HepG2 (cell line): Measurements from ENCODE around the gene WHAMM. TPM values are rescaled to one million over a fixed set of nuclear protein-coding genes. Genes with fewer than 3 reads are reported as not detected.

Source experiments
- ATF7-NPFF ChIP-seq: sonication (generic); formaldehyde crosslinking; IDR thresholded peaks from 2 replicates; pipeline ENCODE4 v1.8.1; 2023; ENCODE audit warnings: mild to moderate bottlenecking, low read depth, missing genetic modification reagents, moderate library complexity
- ELF3 ChIP-seq: IDR thresholded peaks from 2 replicates; pipeline ENCODE4 v1.6.1; 2016; ENCODE audit warnings: missing genetic modification reagents, missing compliant biosample characterization
- ESRRA ChIP-seq: sonication (generic); formaldehyde crosslinking; IDR thresholded peaks from 2 replicates; pipeline ENCODE4 v1.5.1; 2020; ENCODE audit warnings: mild to moderate bottlenecking, low read depth, missing genetic modification reagents
- FOXA3 ChIP-seq: IDR thresholded peaks from 2 replicates; pipeline ENCODE4 v1.6.1; 2016; ENCODE audit warnings: missing genetic modification reagents, missing compliant biosample characterization
- GATA4 ChIP-seq: sonication (generic); IDR thresholded peaks from 2 replicates; pipeline ENCODE4 v1.6.1; 2016; ENCODE audit warnings: antibody characterized with exemption, low read depth, borderline replicate concordance
- GATAD1 ChIP-seq: IDR thresholded peaks from 2 replicates; pipeline ENCODE4 v1.6.1; 2016; ENCODE audit warnings: missing genetic modification reagents, missing compliant biosample characterization
- GATAD2A ChIP-seq: IDR thresholded peaks from 2 replicates; pipeline ENCODE4 v1.6.1; 2016
- MLXIP ChIP-seq: sonication (generic); formaldehyde crosslinking; IDR thresholded peaks from 2 replicates; pipeline ENCODE4 v1.9.0; 2021; ENCODE audit warnings: missing genetic modification reagents, borderline replicate concordance
- MNT ChIP-seq: fragments of 450-650 bp; IDR thresholded peaks from 2 replicates; pipeline ENCODE4 v1.6.1; 2016
- NFATC3 ChIP-seq: sonication (generic); formaldehyde crosslinking; IDR thresholded peaks from 2 replicates; pipeline ENCODE4 v1.5.1; 2020; ENCODE audit warnings: mild to moderate bottlenecking, missing genetic modification reagents
- NFKB2 ChIP-seq: sonication (generic); formaldehyde crosslinking; IDR thresholded peaks from 2 replicates; pipeline ENCODE4 v1.4.0; 2020; ENCODE audit warnings: missing genetic modification reagents, borderline replicate concordance
- PAXIP1 ChIP-seq: sonication (generic); formaldehyde crosslinking; conservative IDR thresholded peaks from 2 replicates; pipeline ENCODE4 v1.4.0; 2020; ENCODE audit warnings: mild to moderate bottlenecking, missing genetic modification reagents, moderate library complexity
- POLR2A ChIP-seq, 2 experiments: IDR thresholded peaks; 2 replicates each; pipeline ENCODE4 v1.6.1; 2011; ENCODE audit warnings: low read depth in 2 of 2, low read length in 2 of 2, mild to moderate bottlenecking in 1 of 2, moderate library complexity in 1 of 2; ENCODE audit not compliant: insufficient read depth in 1 of 2
- PRPF4 ChIP-seq: fragments of 200-400 bp; formaldehyde crosslinking; IDR thresholded peaks from 2 replicates; pipeline ENCODE4 v1.6.1; 2016; ENCODE audit warnings: low read length, low read depth; ENCODE audit not compliant: poor library complexity, severe bottlenecking
- WIZ ChIP-seq: sonication (generic); formaldehyde crosslinking; IDR thresholded peaks from 2 replicates; pipeline ENCODE4 v1.5.1; 2020; ENCODE audit warnings: mild to moderate bottlenecking, missing genetic modification reagents
- ZNF7 ChIP-seq: IDR thresholded peaks from 2 replicates; pipeline ENCODE4 v1.6.1; 2016; ENCODE audit warnings: missing biosample characterization, missing genetic modification reagents
- ZNF704 ChIP-seq: sonication (generic); formaldehyde crosslinking; IDR thresholded peaks from 2 replicates; pipeline ENCODE4 v1.8.1; 2023; ENCODE audit warnings: mild to moderate bottlenecking, inconsistent platforms, moderate library complexity, missing genetic modification reagents, borderline replicate concordance
- ZNF775 ChIP-seq: sonication (generic); formaldehyde crosslinking; IDR thresholded peaks from 2 replicates; pipeline ENCODE4 v1.4.0; 2020; ENCODE audit warnings: missing genetic modification reagents, mild to moderate bottlenecking, moderate library complexity, borderline replicate concordance
- ZNF781 ChIP-seq: sonication (generic); formaldehyde crosslinking; IDR thresholded peaks from 2 replicates; pipeline ENCODE4 v1.5.1; 2020; ENCODE audit warnings: borderline replicate concordance, mild to moderate bottlenecking, missing genetic modification reagents; ENCODE audit errors: not compliant biosample characterization
- polyA plus RNA-seq, 8 experiments: library from polyadenylated mRNA; depleted of rRNA in 3 of 8; stranded (reverse) in 7 of 8; unstranded in 1 of 8; fragments of >200 nt; fragmentation: Illumina TruSeq in 4 of 8; extraction: Trizol in 4 of 8; gene quantifications; 2 replicates each; pipeline versions ENCODE4 v1.2.1 to v1.2.3, GENCODE V29; 2011 to 2016; ENCODE audit warnings: low read depth in 4 of 8, missing spikeins in 1 of 8, mixed read lengths in 1 of 8; ENCODE audit not compliant: insufficient read depth in 1 of 8
- total RNA-seq, 5 experiments: library from RNA; depleted of rRNA; stranded (reverse); fragments of >200 nt; fragmentation: Illumina TruSeq; extraction: Trizol; gene quantifications; 2 replicates each; pipeline ENCODE4 v1.2.3, GENCODE V29; 2016; ENCODE audit warnings: low read depth in 1 of 5

Gene WHAMM
- total and polyA plus RNA-seq, 2 of the 13 experiments (the other 11 are each of a cell fraction or from before 2014, with no cell fraction given), result 2.9 to 3.0 TPM

GRCh38 chr15:82856397-82857170 is 47.2 kb downstream of the WHAMM start (continued):
- TF ChIP-seq MNT (peak; percentile 61), ZNF781 (no peak), PRPF4 (no peak), GATA4 (no peak), PAXIP1 (CRISPR knock-in tag) (peak; percentile 75), MLXIP (no peak), NFATC3 (CRISPR knock-in tag) (no peak), ATF7-NPFF (CRISPR knock-in tag) (no peak), GATAD1 (no peak), ELF3 (CRISPR knock-in tag) (peak; percentile 32; the same call in 1 of the 2 replicates), FOXA3 (CRISPR knock-in tag) (peak; percentile 42; the same call in 1 of the 2 replicates), GATAD2A (CRISPR knock-in tag) (peak; percentile 57), ZNF7 (CRISPR knock-in tag) (no peak), ZNF704 (CRISPR knock-in tag) (no peak), WIZ (no peak), NFKB2 (CRISPR knock-in tag) (no peak), ESRRA (CRISPR knock-in tag) (no peak), ZNF775 (CRISPR knock-in tag) (no peak), POLR2A (IDR thresholded peaks at IDR 0.05; ENCODE audit: insufficient read depth in 1 of 2, low read depth in 2 of 2, low read length in 2 of 2) (no peak)
